ENCODE results near the gene ZBTB7C. TPM values are rescaled to one million over a fixed set of nuclear protein-coding genes. Genes with fewer than 3 reads are reported as not detected.
A peak's percentile ranks its signal among the peaks of the same experiment; 100 is the strongest.

Gene ZBTB7C
- total RNA-seq, 1 donor = 0.09 TPM

DNA sequence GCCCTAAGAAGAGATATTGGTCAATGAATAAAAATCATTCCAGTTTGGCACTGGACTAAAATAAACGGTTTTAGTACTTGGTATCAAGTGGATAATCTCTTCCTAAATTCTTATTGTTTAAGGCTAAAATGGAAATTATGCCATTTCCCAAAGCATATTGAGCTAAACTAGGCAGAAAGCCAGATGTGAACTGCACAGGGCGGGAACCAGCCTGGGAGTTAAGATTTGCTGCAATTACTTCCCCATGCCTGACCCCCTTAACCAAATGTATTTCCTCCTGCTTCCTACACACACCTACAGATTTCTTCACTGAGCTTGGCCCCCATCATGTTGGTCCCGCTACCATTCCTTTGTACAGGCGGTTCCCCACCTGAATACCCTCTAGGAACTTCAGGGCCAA lies 12.2 kb downstream of the ZBTB7C start:
- TF ChIP-seq, protein P1, sequence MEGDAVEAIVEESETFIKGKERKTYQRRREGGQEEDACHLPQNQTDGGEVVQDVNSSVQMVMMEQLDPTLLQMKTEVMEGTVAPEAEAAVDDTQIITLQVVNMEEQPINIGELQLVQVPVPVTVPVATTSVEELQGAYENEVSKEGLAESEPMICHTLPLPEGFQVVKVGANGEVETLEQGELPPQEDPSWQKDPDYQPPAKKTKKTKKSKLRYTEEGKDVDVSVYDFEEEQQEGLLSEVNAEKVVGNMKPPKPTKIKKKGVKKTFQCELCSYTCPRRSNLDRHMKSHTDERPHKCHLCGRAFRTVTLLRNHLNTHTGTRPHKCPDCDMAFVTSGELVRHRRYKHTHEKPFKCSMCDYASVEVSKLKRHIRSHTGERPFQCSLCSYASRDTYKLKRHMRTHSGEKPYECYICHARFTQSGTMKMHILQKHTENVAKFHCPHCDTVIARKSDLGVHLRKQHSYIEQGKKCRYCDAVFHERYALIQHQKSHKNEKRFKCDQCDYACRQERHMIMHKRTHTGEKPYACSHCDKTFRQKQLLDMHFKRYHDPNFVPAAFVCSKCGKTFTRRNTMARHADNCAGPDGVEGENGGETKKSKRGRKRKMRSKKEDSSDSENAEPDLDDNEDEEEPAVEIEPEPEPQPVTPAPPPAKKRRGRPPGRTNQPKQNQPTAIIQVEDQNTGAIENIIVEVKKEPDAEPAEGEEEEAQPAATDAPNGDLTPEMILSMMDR (IDR thresholded peaks at IDR 0.05; ENCODE audit: insufficient read depth, low read length) = no peak
- DNase-seq (ENCODE audit: low read depth) = no peak
- H3K4me3 ChIP-seq (ENCODE audit: low read depth, low read length) = no peak overlapping the region

GRCh38 chr18:48396561-48396960 lies 12.6 kb downstream of the ZBTB7C start:
- no peak for DNase-seq (ENCODE audit: low read depth)
- TF ChIP-seq, protein P1 (IDR thresholded peaks at IDR 0.05; ENCODE audit: insufficient read depth, low read length) = no peak
- no peak overlapping the region for H3K4me3 ChIP-seq (ENCODE audit: low read depth, low read length)

- no peak for DNase-seq (ENCODE audit: low read depth)
- H3K4me3 ChIP-seq (ENCODE audit: low read depth, low read length) = no peak overlapping the region
- TF ChIP-seq, protein P1 (IDR thresholded peaks at IDR 0.05; ENCODE audit: insufficient read depth, low read length) = no peak
Observed at GRCh38 chr18:48395646-48396045, 13.5 kb downstream of the ZBTB7C start.

DNA sequence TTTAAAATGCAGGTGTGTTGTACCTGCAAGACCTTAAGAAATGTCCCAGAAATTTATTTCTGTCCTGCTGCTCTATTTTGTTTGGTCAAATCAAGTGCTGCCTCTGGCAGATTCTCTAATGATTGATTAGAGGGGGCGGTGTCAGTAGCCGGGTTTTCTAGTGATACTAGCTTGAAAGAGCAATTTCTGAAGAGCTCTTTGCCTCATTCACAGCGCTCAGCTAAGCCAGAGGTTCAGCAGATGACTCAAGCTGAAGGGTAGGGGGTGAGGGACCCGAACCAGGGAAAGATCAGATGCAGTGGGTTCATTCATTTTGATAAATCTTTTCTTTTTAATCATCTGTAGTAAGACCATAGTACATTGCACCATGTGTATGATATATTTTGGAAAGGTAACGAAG lies 15.0 kb downstream of the ZBTB7C start:
- TF ChIP-seq, protein P1 (IDR thresholded peaks at IDR 0.05; ENCODE audit: insufficient read depth, low read length) = no peak
- no peak overlapping the region for H3K4me3 ChIP-seq (ENCODE audit: low read depth, low read length)
- DNase-seq (ENCODE audit: low read depth) = no peak

GRCh38 chr18:48393776-48394175 lies 15.4 kb downstream of the ZBTB7C start:
- TF ChIP-seq, protein P1 (IDR thresholded peaks at IDR 0.05; ENCODE audit: insufficient read depth, low read length) = no peak
- DNase-seq (ENCODE audit: low read depth) = no peak
- H3K4me3 ChIP-seq (ENCODE audit: low read depth, low read length) = no peak overlapping the region

DNA sequence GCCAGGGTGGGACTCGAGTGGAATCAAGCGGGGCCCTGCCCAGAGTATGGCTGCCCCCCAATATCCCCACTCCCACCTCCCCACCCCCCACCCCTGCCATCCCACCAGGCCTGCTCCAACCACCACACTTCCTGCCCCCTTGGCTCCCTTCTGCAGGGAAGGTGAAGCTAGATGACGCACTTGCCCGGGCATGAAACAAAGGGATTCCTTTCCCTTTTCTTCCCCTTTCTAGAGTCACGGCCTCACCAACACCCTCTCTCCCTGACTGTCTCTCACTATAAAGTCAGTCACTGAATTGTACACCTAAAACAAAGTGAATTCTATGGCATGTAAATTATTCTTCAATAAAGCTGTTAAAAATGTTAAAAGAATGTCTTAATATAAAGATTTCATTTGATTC lies 16.0 kb downstream of the ZBTB7C start:
- TF ChIP-seq, protein P1 (IDR thresholded peaks at IDR 0.05; ENCODE audit: insufficient read depth, low read length) = no peak
- DNase-seq (ENCODE audit: low read depth) = no peak
- no peak overlapping the region for H3K4me3 ChIP-seq (ENCODE audit: low read depth, low read length)

DNA sequence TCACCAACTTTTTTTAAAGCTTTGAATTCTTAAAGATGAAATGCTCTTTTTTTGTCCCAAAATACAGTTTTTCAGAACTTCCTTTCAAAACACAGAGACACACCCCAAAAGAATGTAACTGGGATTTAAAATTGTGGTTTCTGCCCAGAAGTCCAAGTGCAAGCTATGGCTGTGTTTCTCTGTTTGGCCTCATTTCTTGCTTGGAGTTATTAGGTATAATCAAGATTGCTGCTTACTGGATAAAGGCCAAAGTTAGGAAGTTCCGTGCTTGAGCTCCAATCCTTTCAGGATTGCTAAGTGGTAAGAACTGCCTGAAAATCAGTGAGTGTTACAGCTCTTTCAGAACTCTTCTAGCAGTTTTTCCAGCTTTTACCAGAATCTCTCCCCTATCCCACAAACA lies 16.9 kb downstream of the ZBTB7C start:
- DNase-seq (ENCODE audit: low read depth) = peak; percentile 51
- no peak overlapping the region for H3K4me3 ChIP-seq (ENCODE audit: low read depth, low read length)
- TF ChIP-seq, protein P1 (IDR thresholded peaks at IDR 0.05; ENCODE audit: insufficient read depth, low read length) = no peak
